NT2/D1 (cell line): ENCODE data around the gene SDK1.

ENCODE experiments used
- DNase-seq: peaks from one replicate; pipeline ENCODE4 v3.0.0-alpha.2; 2011; ENCODE audit warnings: low read depth, low spot score
- H3K27me3 ChIP-seq: 2 replicates; pipeline ENCODE4 v1.6.0; 2011; ENCODE audit warnings: mild to moderate bottlenecking; ENCODE audit not compliant: insufficient read length, insufficient read depth
- H3K36me3 ChIP-seq: 2 replicates; pipeline ENCODE4 v1.6.1; 2011; ENCODE audit warnings: mild to moderate bottlenecking, low read length, mixed read lengths; ENCODE audit not compliant: insufficient read depth, insufficient read length
- H3K4me1 ChIP-seq: 2 replicates; pipeline ENCODE4 v1.5.1; 2011; ENCODE audit not compliant: insufficient read depth, insufficient read length
- H3K4me3 ChIP-seq: 2 replicates; pipeline ENCODE4 v1.5.1; 2011; ENCODE audit warnings: low read depth; ENCODE audit not compliant: insufficient read length
- H3K9ac ChIP-seq: 2 replicates; pipeline ENCODE4 v1.6.0; 2011; ENCODE audit warnings: low read depth; ENCODE audit not compliant: insufficient read length
- H3K9me3 ChIP-seq: 2 replicates; pipeline ENCODE4 v1.5.1; 2011; ENCODE audit warnings: mild to moderate bottlenecking, low read length; ENCODE audit not compliant: insufficient read depth
- SUZ12 ChIP-seq: IDR thresholded peaks from 2 replicates; pipeline ENCODE4 v1.6.1; 2011; ENCODE audit not compliant: insufficient read length, insufficient read depth; ENCODE audit errors: extremely low read depth
- YY1 ChIP-seq: IDR thresholded peaks from 2 replicates; pipeline ENCODE4 v1.6.1; 2011; ENCODE audit not compliant: insufficient read length, insufficient read depth
- ZNF274 ChIP-seq: IDR thresholded peaks from 2 replicates; pipeline ENCODE4 v1.6.1; 2011; ENCODE audit warnings: mild to moderate bottlenecking, low read depth, low read length

The SDK1 gene

GRCh38 chr7:4237296-4238235 lies 936.5 kb downstream of the SDK1 start:
- no peaks in the 10 kb centered on the region for H3K9me3 ChIP-seq
- no peaks in the 10 kb centered on the region for H3K27me3 ChIP-seq
- TF ChIP-seq SUZ12: no peak
- TF ChIP-seq ZNF274: no peak
- TF ChIP-seq YY1: no peak
- peaks cover 12% of the 10 kb centered on the region for H3K4me1 ChIP-seq
- H3K36me3 ChIP-seq: no peaks in the 10 kb centered on the region
- DNase-seq: peak; percentile 47
- no peak overlapping the region for H3K4me3 ChIP-seq
- H3K9ac ChIP-seq: no peak overlapping the region

GRCh38 chr7:4238861-4239260 lies 937.8 kb downstream of the SDK1 start:
- H3K4me3 ChIP-seq: no peak overlapping the region
- H3K4me1 ChIP-seq: peaks cover 12% of the 10 kb centered on the region
- no peak for DNase-seq
- H3K9ac ChIP-seq: no peak overlapping the region
- no peaks in the 10 kb centered on the region for H3K36me3 ChIP-seq
- no peaks in the 10 kb centered on the region for H3K27me3 ChIP-seq
- H3K9me3 ChIP-seq: peaks cover 6% of the 10 kb centered on the region
- TF ChIP-seq ZNF274 (no peak), YY1 (no peak), SUZ12 (no peak)

GRCh38 chr7:4240042-4240441 lies 939.0 kb downstream of the SDK1 start:
- H3K9me3 ChIP-seq: peaks cover 17% of the 10 kb centered on the region
- H3K36me3 ChIP-seq: no peaks in the 10 kb centered on the region
- TF ChIP-seq SUZ12 (no peak), YY1 (no peak), ZNF274 (no peak)
- no peak overlapping the region for H3K4me3 ChIP-seq
- no peaks in the 10 kb centered on the region for H3K27me3 ChIP-seq
- peak; percentile 65 for DNase-seq
- H3K9ac ChIP-seq: no peak overlapping the region
- peaks cover 12% of the 10 kb centered on the region for H3K4me1 ChIP-seq

GRCh38 chr7:4240520-4241303 lies 939.7 kb downstream of the SDK1 start:
- peaks cover 21% of the 10 kb centered on the region for H3K9me3 ChIP-seq
- no peak for TF ChIP-seq SUZ12
- TF ChIP-seq ZNF274: no peak
- no peak for TF ChIP-seq YY1
- peak; percentile 15 for DNase-seq
- H3K36me3 ChIP-seq: no peaks in the 10 kb centered on the region
- no peak overlapping the region for H3K9ac ChIP-seq
- H3K4me3 ChIP-seq: no peak overlapping the region
- H3K27me3 ChIP-seq: no peaks in the 10 kb centered on the region
- peaks cover 17% of the 10 kb centered on the region for H3K4me1 ChIP-seq

- H3K36me3 ChIP-seq: no peaks in the 10 kb centered on the region
- peaks cover 20% of the 10 kb centered on the region for H3K4me1 ChIP-seq
Measured at GRCh38 chr7:4241304-4241612, 940.2 kb downstream of the SDK1 start.

GRCh38 chr7:4241791-4242190 lies 940.7 kb downstream of the SDK1 start:
- peaks cover 26% of the 10 kb centered on the region for H3K4me1 ChIP-seq
- no peak overlapping the region for H3K4me3 ChIP-seq
- H3K9me3 ChIP-seq: peaks cover 21% of the 10 kb centered on the region
- peak; percentile 35 for DNase-seq
- H3K27me3 ChIP-seq: no peaks in the 10 kb centered on the region
- TF ChIP-seq YY1 (no peak), SUZ12 (no peak)
- no peak overlapping the region for H3K9ac ChIP-seq
- H3K36me3 ChIP-seq: no peaks in the 10 kb centered on the region

More at GRCh38 chr7:4241304-4241612, 940.2 kb downstream of the SDK1 start:
- no peak for DNase-seq
- no peak for TF ChIP-seq ZNF274
- no peak for TF ChIP-seq YY1
- TF ChIP-seq SUZ12: no peak
- Histone ChIP-seq H3K4me3 (no peak overlapping the region), H3K27me3 (no peaks in the 10 kb centered on the region), H3K9me3 (peaks cover 21% of the 10 kb centered on the region), H3K9ac (no peak overlapping the region)

GRCh38 chr7:4242706-4243105 lies 941.7 kb downstream of the SDK1 start:
- peaks cover 30% of the 10 kb centered on the region for H3K4me1 ChIP-seq
- TF ChIP-seq SUZ12 (no peak), YY1 (no peak), ZNF274 (no peak)
- no peaks in the 10 kb centered on the region for H3K36me3 ChIP-seq
- no peak for DNase-seq
- no peaks in the 10 kb centered on the region for H3K27me3 ChIP-seq
- H3K9me3 ChIP-seq: peaks cover 21% of the 10 kb centered on the region
- H3K4me3 ChIP-seq: no peak overlapping the region
- no peak overlapping the region for H3K9ac ChIP-seq
